CD14-positive monocyte (primary cell): ENCODE data around the gene RNF126. TPM values are rescaled to one million over a fixed set of nuclear protein-coding genes. Genes with fewer than 3 reads are reported as not detected.
"Not testable (repeated sequence)": the region's sequence is repeated elsewhere in the genome, so short reads cannot be mapped to it uniquely, and the experiment has no call there.

Experiments
- DNase-seq, 3 donors: peaks; one replicate each; pipeline ENCODE4 v3.0.0-alpha.2; 2011 to 2022
- H2AFZ ChIP-seq: 2 replicates; pipeline ENCODE4 v1.6.0; 2012; ENCODE audit warnings: mild to moderate bottlenecking, low read depth, low read length, inconsistent platforms; ENCODE audit not compliant: insufficient read depth, poor library complexity, severe bottlenecking
- H3K27ac ChIP-seq, 2 donors: 1 replicate in 1 of 2; 2 replicates in 1 of 2; pipeline ENCODE4 v1.5.1; 2012 to 2013; ENCODE audit warnings: low read length in 2 of 2, control low read depth in 1 of 2, inconsistent platforms in 1 of 2, low read depth in 1 of 2, mild to moderate bottlenecking in 1 of 2
- H3K27me3 ChIP-seq, 2 donors: one replicate each; pipeline versions ENCODE4 v1.6.0 to v1.6.1; 2011 to 2013; ENCODE audit warnings: low read length in 2 of 2; ENCODE audit not compliant: control insufficient read depth in 2 of 2, insufficient read depth in 2 of 2
- H3K36me3 ChIP-seq, 2 donors: replicated peaks in 1 of 2; 1 replicate in 1 of 2; 2 replicates in 1 of 2; pipeline versions ENCODE4 v1.5.1 to v1.6.1; 2012 to 2013; ENCODE audit warnings: low read length in 2 of 2, control low read depth in 1 of 2, inconsistent platforms in 1 of 2, mild to moderate bottlenecking in 1 of 2; ENCODE audit not compliant: insufficient read depth in 2 of 2, control insufficient read depth in 1 of 2
- H3K4me1 ChIP-seq, 2 donors: 1 replicate in 1 of 2; 2 replicates in 1 of 2; pipeline versions ENCODE4 v1.5.1 to v1.6.1; 2012 to 2013; ENCODE audit warnings: low read length in 2 of 2, control low read depth in 1 of 2, inconsistent platforms in 1 of 2, mild to moderate bottlenecking in 1 of 2, moderate library complexity in 1 of 2; ENCODE audit not compliant: insufficient read depth in 2 of 2, control insufficient read depth in 1 of 2
- H3K4me2 ChIP-seq: replicated peaks from 2 replicates; pipeline ENCODE3; 2012; ENCODE audit warnings: low read length, moderate library complexity, mild to moderate bottlenecking; ENCODE audit not compliant: poor library complexity, severe bottlenecking; ENCODE audit errors: extremely low read depth
- H3K4me3 ChIP-seq, 3 experiments: fragments of 200-600 bp in 1 of 3; sonication (generic) in 1 of 3; replicated peaks in 1 of 3; 1 replicate in 2 of 3; 2 replicates in 1 of 3; pipeline ENCODE4 v1.5.1; 2011 to 2013; ENCODE audit warnings: low read length in 3 of 3, mild to moderate bottlenecking in 3 of 3, control low read depth in 2 of 3, low read depth in 2 of 3, inconsistent platforms in 1 of 3, moderate library complexity in 1 of 3
- H3K79me2 ChIP-seq: 2 replicates; pipeline ENCODE4 v1.6.0; 2012; ENCODE audit warnings: mild to moderate bottlenecking, control low read depth, inconsistent platforms, low read length, moderate library complexity; ENCODE audit not compliant: insufficient read depth
- H3K9ac ChIP-seq: 2 replicates; pipeline ENCODE4 v1.6.0; 2017; ENCODE audit warnings: low read length, mild to moderate bottlenecking; ENCODE audit not compliant: insufficient read depth, poor library complexity, severe bottlenecking
- H3K9me3 ChIP-seq, 2 donors: replicated peaks in 1 of 2; 1 replicate in 1 of 2; 2 replicates in 1 of 2; pipeline versions ENCODE4 v1.5.1 to v1.6.1; 2012 to 2013; ENCODE audit warnings: low read length in 2 of 2, control low read depth in 1 of 2; ENCODE audit not compliant: control insufficient read depth in 1 of 2, insufficient read depth in 1 of 2
- H4K20me1 ChIP-seq: 2 replicates; pipeline ENCODE4 v1.6.0; 2012; ENCODE audit warnings: mild to moderate bottlenecking, low read length, control low read depth, moderate library complexity; ENCODE audit not compliant: insufficient read depth
- H3K27ac Mint-ChIP-seq, 7 donors: one replicate each; pipeline ENCODE4 v1.8.0; 2020; ENCODE audit warnings: mild to moderate bottlenecking in 7 of 7, mixed read lengths in 7 of 7, moderate library complexity in 6 of 7, inconsistent platforms in 2 of 7
- H3K27me3 Mint-ChIP-seq, 3 donors: one replicate each; pipeline ENCODE4 v1.8.0; 2021 to 2022; ENCODE audit warnings: low read depth in 3 of 3, mild to moderate bottlenecking in 3 of 3, mixed read lengths in 3 of 3, moderate library complexity in 3 of 3, inconsistent platforms in 1 of 3
- H3K36me3 Mint-ChIP-seq, 2 donors: one replicate each; pipeline ENCODE4 v1.8.0; 2020; ENCODE audit warnings: mixed read lengths in 2 of 2, inconsistent platforms in 1 of 2, mild to moderate bottlenecking in 1 of 2
- H3K4me1 Mint-ChIP-seq: one replicate; pipeline ENCODE4 v1.8.0; 2020; ENCODE audit warnings: mild to moderate bottlenecking, mixed read lengths
- H3K4me3 Mint-ChIP-seq, 2 donors: one replicate each; pipeline ENCODE4 v1.8.0; 2020; ENCODE audit warnings: mild to moderate bottlenecking in 2 of 2, mixed read lengths in 2 of 2, moderate library complexity in 1 of 2
- H3K9me3 Mint-ChIP-seq, 7 donors: one replicate each; pipeline ENCODE4 v1.8.0; 2020 to 2022; ENCODE audit warnings: mixed read lengths in 7 of 7, mild to moderate bottlenecking in 6 of 7, moderate library complexity in 6 of 7, inconsistent platforms in 2 of 7
- CTCF ChIP-seq: fragments of 200-600 bp; IDR thresholded peaks from one replicate; pipeline ENCODE4 v1.8.0; 2022; ENCODE audit warnings: antibody characterized with exemption, mild to moderate bottlenecking
- WGBS: methylation state at CpG from one replicate; pipeline ENCODE4 v1.1.5; 2013; ENCODE audit warnings: missing lambda C conversion rate; ENCODE audit not compliant: insufficient coverage; 5-methylcytosine and 5-hydroxymethylcytosine counted together
- intact Hi-C, 2 donors: fragments of 100-400 bp; cut with micrococcal nuclease; formaldehyde crosslinking; loops; one replicate each; pipeline versions ENCODE4 v1.15.0 to v1.15.1; 2023
- polyA plus RNA-seq, 3 donors: library from polyadenylated mRNA; depleted of rRNA in 1 of 3; unstranded in 2 of 3; stranded (reverse) in 1 of 3; fragments of 300-500 nt in 2 of 3; fragments of >200 nt in 1 of 3; fragmentation: Illumina TruSeq in 2 of 3; gene quantifications; 1 replicate in 2 of 3; 2 replicates in 1 of 3; pipeline ENCODE4 v1.2.3, GENCODE V29; 2012 to 2021

The RNF126 gene
- polyA plus RNA-seq, 3 donors = 29.1 to 51.6 (median 31.6) TPM

GRCh38 chr19:632579-633067 is 30.4 kb downstream of the RNF126 start:
- no peak for TF ChIP-seq CTCF
- no peaks in the 10 kb centered on the region for H3K27me3 ChIP-seq
- H3K27ac Mint-ChIP-seq = peak overlapping the region in 6 of 7 donors; percentile 57 to 89 (median 84)
- H3K4me3 Mint-ChIP-seq = peak overlapping the region; percentile 94 to 98
- H3K4me1 Mint-ChIP-seq = peaks cover 24% of the 10 kb centered on the region
- peak overlapping the region; percentile 98 for H2AFZ ChIP-seq
- H3K36me3 ChIP-seq = peaks cover 7 to 34% of the 10 kb centered on the region in 2 donors
- 5% methylated on average over 35 of the region's 35 CpGs for WGBS
- intact Hi-C loops = loop anchor here (2.0 to 10.0 kb wide), 3 partner anchors 30 to 128 kb away; partner anchors contain the start of genes CDC34 (in 1 of the 2), RNF126 (in 1 of the 2) and TPGS1 (in 1 of the 2)
- H3K27ac ChIP-seq = peak overlapping the region in 1 of 2 donors; percentile 65
- no peaks in the 10 kb centered on the region for H3K9me3 ChIP-seq
- H3K4me3 ChIP-seq = peak overlapping the region; percentile 72 to 99 (median 81)
- H3K27me3 Mint-ChIP-seq = peaks cover 7 to 11% (median 8%) of the 10 kb centered on the region in 3 donors
- peak overlapping the region; percentile 74 for H3K9ac ChIP-seq
- DNase-seq = peak in 1 of 3 donors; percentile 24
- peaks cover 18 to 26% of the 10 kb centered on the region in 2 donors for H3K4me1 ChIP-seq
- peaks cover 4% of the 10 kb centered on the region for H3K79me2 ChIP-seq
- peaks cover 23 to 43% of the 10 kb centered on the region in 2 donors for H3K36me3 Mint-ChIP-seq
- peak overlapping the region; percentile 100 for H3K4me2 ChIP-seq
- peaks cover 3% of the 10 kb centered on the region for H4K20me1 ChIP-seq
- no peaks in the 10 kb centered on the region for H3K9me3 Mint-ChIP-seq

DNA sequence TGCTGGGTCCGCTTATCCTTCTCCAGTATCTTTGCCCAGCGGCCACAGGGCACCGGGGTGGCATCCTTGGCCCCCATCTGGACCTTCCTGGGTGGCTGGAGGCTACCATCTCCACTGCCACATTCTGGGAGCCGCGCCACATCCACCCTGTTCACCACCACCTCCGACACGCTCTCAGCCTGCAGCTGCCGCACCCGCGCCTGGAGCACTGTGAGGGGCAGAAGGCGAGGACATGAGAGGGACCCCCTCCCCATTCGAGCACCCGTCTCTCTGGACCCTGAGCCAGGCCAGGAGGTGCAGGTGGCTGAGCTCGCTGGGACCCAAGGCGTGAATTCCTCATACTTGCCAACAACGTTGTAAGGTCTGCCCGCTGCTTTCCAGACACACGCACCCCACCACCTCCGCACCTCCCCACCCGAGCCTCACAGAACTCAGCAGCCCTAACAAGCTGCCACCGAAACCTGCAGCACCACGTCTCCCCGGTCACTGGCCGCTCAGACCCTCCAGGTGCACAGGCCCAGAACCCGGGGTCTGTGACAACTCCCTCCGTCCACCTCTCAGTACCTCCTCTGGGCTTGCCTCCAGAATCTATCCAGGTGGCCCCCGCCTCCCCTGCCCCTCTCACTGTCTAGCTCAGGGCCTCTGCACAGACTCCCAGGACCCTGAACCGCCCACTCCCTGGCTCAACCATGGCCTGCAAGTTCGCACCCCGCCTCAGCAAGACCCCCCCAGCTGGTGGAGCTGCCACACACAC is 32.9 kb downstream of the RNF126 start:
- peaks cover 18 to 26% of the 10 kb centered on the region in 2 donors for H3K4me1 ChIP-seq
- H3K36me3 ChIP-seq = peaks cover 9 to 39% of the 10 kb centered on the region in 2 donors
- no peak overlapping the region for H3K4me2 ChIP-seq
- no peak overlapping the region for H3K4me3 ChIP-seq
- H3K27me3 Mint-ChIP-seq = peaks cover 0 to 4% (median 3%) of the 10 kb centered on the region in 3 donors
- H3K27me3 ChIP-seq = no peaks in the 10 kb centered on the region
- H2AFZ ChIP-seq = no peak overlapping the region
- H3K9me3 Mint-ChIP-seq = no peaks in the 10 kb centered on the region
- H3K27ac ChIP-seq = no peak overlapping the region
- H3K4me1 Mint-ChIP-seq = peaks cover 24% of the 10 kb centered on the region
- intact Hi-C loops = loop anchor here (10.0 kb wide), 2 partner anchors 95 to 125 kb away; partner anchors contain the start of genes CDC34 (in 1 of the 2) and TPGS1 (in 1 of the 2)
- WGBS = 95% methylated on average over 27 of the region's 30 CpGs
- peaks cover 28 to 62% of the 10 kb centered on the region in 2 donors for H3K36me3 Mint-ChIP-seq
- no peak for TF ChIP-seq CTCF
- H3K9ac ChIP-seq = no peak overlapping the region
- H3K27ac Mint-ChIP-seq = no peak overlapping the region
- no peaks in the 10 kb centered on the region for H3K9me3 ChIP-seq
- peaks cover 3% of the 10 kb centered on the region for H4K20me1 ChIP-seq
- H3K79me2 ChIP-seq = peaks cover 4% of the 10 kb centered on the region
- no peak for DNase-seq
- H3K4me3 Mint-ChIP-seq = no peak overlapping the region

GRCh38 chr19:629515-629914 is 33.5 kb downstream of the RNF126 start:
- Histone ChIP-seq H3K4me1 (peaks cover 18 to 25% of the 10 kb centered on the region in 2 donors), H3K36me3 (peaks cover 15 to 46% of the 10 kb centered on the region in 2 donors)
- H3K9ac ChIP-seq, H3K79me2 ChIP-seq, H3K27ac Mint-ChIP-seq, H3K27me3 ChIP-seq, DNase-seq, H3K4me2 ChIP-seq, H3K4me3 ChIP-seq, H3K27ac ChIP-seq, H3K4me3 Mint-ChIP-seq, H3K9me3 Mint-ChIP-seq, H3K9me3 ChIP-seq, H3K27me3 Mint-ChIP-seq, H4K20me1 ChIP-seq, intact Hi-C loops, H2AFZ ChIP-seq: not testable (repeated sequence)
- 94% methylated on average over 21 of the region's 25 CpGs for WGBS
- peaks cover 28 to 64% of the 10 kb centered on the region in 2 donors for H3K36me3 Mint-ChIP-seq
- H3K4me1 Mint-ChIP-seq = peaks cover 24% of the 10 kb centered on the region
